ENCODE data around the gene ANKRD29.

ANKRD29 gene

GRCh38 chr18:23570912-23571504, 91.7 kb downstream of the ANKRD29 start:
- no peak for TF ChIP-seq CTCF (IDR thresholded peaks at IDR 0.05; ENCODE audit: insufficient read depth, missing control alignments)
- DNase-seq (ENCODE audit: insufficient read length, low spot score) (no peak), FAIRE-seq (no peak)

GRCh38 chr18:23569299-23570063, 93.2 kb downstream of the ANKRD29 start:
- FAIRE-seq (no peak), DNase-seq (ENCODE audit: insufficient read length, low spot score) (no peak)

GRCh38 chr18:23568281-23569138, 94.2 kb downstream of the ANKRD29 start:
- FAIRE-seq (peak; percentile 70), DNase-seq (ENCODE audit: insufficient read length, low spot score) (no peak)
- TF ChIP-seq CTCF (IDR thresholded peaks at IDR 0.05; ENCODE audit: insufficient read depth, missing control alignments), result no peak

More at GRCh38 chr18:23569299-23570063, 93.2 kb downstream of the ANKRD29 start:
- no peak for TF ChIP-seq CTCF (IDR thresholded peaks at IDR 0.05; ENCODE audit: insufficient read depth, missing control alignments)

- FAIRE-seq, result no peak
- TF ChIP-seq CTCF (IDR thresholded peaks at IDR 0.05; ENCODE audit: insufficient read depth, missing control alignments), result no peak
- DNase-seq (ENCODE audit: insufficient read length, low spot score), result no peak
These were observed 95.0 kb downstream of the ANKRD29 start for GRCh38 chr18:23567671-23568070.

GRCh38 chr18:23565916-23566547, 96.7 kb downstream of the ANKRD29 start:
- no peak for DNase-seq (ENCODE audit: insufficient read length, low spot score)
- no peak for TF ChIP-seq CTCF (IDR thresholded peaks at IDR 0.05; ENCODE audit: insufficient read depth, missing control alignments)
- peak; percentile 32 for FAIRE-seq

- FAIRE-seq (no peak), DNase-seq (ENCODE audit: insufficient read length, low spot score) (no peak)
- TF ChIP-seq CTCF (IDR thresholded peaks at IDR 0.05; ENCODE audit: insufficient read depth, missing control alignments), result no peak
These were observed 99.2 kb downstream of the ANKRD29 start for GRCh38 chr18:23563377-23564043.

All from D721Med (cell line).